ENCODE measurements around the gene TMEM270.
"Not testable (repeated sequence)": the region's sequence is repeated elsewhere in the genome, so short reads cannot be mapped to it uniquely, and the experiment has no call there.

Gene TMEM270

GRCh38 chr7:73881352-73882046 lies 20.5 kb downstream of the TMEM270 start:
- no peak for TF ChIP-seq CTCF (conservative IDR thresholded peaks at IDR 0.05; ENCODE audit: control insufficient read depth, insufficient read depth, low read depth, low read length)
- DNase-seq (ENCODE audit: low read depth) = no peak

GRCh38 chr7:73882047-73882402 lies 21.1 kb downstream of the TMEM270 start:
- TF ChIP-seq CTCF (conservative IDR thresholded peaks at IDR 0.05; ENCODE audit: control insufficient read depth, insufficient read depth, low read depth, low read length) = no peak
- DNase-seq (ENCODE audit: low read depth) = no peak

More at GRCh38 chr7:73881352-73882046, 20.5 kb downstream of the TMEM270 start:
- no peak overlapping the region for H3K4me3 ChIP-seq (ENCODE audit: control insufficient read depth, low read depth, low read length)

GRCh38 chr7:73884867-73885422 lies 24.0 kb downstream of the TMEM270 start:
- not testable (repeated sequence) for DNase-seq (ENCODE audit: low read depth); H3K4me3 ChIP-seq (ENCODE audit: control insufficient read depth, low read depth, low read length)

More at GRCh38 chr7:73882047-73882402, 21.1 kb downstream of the TMEM270 start:
- no peak overlapping the region for H3K4me3 ChIP-seq (ENCODE audit: control insufficient read depth, low read depth, low read length)

GRCh38 chr7:73885433-73885974 lies 24.5 kb downstream of the TMEM270 start:
- no peak overlapping the region for H3K4me3 ChIP-seq (ENCODE audit: control insufficient read depth, low read depth, low read length)
- no peak for DNase-seq (ENCODE audit: low read depth)
- TF ChIP-seq CTCF (conservative IDR thresholded peaks at IDR 0.05; ENCODE audit: control insufficient read depth, insufficient read depth, low read depth, low read length) = no peak

- DNase-seq (ENCODE audit: low read depth) = peak; percentile 51
- TF ChIP-seq CTCF (conservative IDR thresholded peaks at IDR 0.05; ENCODE audit: control insufficient read depth, insufficient read depth, low read depth, low read length) = no peak
- H3K4me3 ChIP-seq (ENCODE audit: control insufficient read depth, low read depth, low read length) = no peak overlapping the region
These were observed 25.2 kb downstream of the TMEM270 start for GRCh38 chr7:73885975-73886798.

GRCh38 chr7:73887762-73888161 lies 26.8 kb downstream of the TMEM270 start:
- TF ChIP-seq CTCF (conservative IDR thresholded peaks at IDR 0.05; ENCODE audit: control insufficient read depth, insufficient read depth, low read depth, low read length) = no peak
- H3K4me3 ChIP-seq (ENCODE audit: control insufficient read depth, low read depth, low read length) = no peak overlapping the region
- no peak for DNase-seq (ENCODE audit: low read depth)

- no peak for TF ChIP-seq CTCF (conservative IDR thresholded peaks at IDR 0.05; ENCODE audit: control insufficient read depth, insufficient read depth, low read depth, low read length)
- no peak overlapping the region for H3K4me3 ChIP-seq (ENCODE audit: control insufficient read depth, low read depth, low read length)
- DNase-seq (ENCODE audit: low read depth) = no peak
These were observed 28.0 kb downstream of the TMEM270 start for GRCh38 chr7:73888959-73889358.
